ENCODE data around the gene MRNIP.
"Not testable (repeated sequence)": the region's sequence is repeated elsewhere in the genome, so short reads cannot be mapped to it uniquely, and the experiment has no call there.

MRNIP gene

DNA sequence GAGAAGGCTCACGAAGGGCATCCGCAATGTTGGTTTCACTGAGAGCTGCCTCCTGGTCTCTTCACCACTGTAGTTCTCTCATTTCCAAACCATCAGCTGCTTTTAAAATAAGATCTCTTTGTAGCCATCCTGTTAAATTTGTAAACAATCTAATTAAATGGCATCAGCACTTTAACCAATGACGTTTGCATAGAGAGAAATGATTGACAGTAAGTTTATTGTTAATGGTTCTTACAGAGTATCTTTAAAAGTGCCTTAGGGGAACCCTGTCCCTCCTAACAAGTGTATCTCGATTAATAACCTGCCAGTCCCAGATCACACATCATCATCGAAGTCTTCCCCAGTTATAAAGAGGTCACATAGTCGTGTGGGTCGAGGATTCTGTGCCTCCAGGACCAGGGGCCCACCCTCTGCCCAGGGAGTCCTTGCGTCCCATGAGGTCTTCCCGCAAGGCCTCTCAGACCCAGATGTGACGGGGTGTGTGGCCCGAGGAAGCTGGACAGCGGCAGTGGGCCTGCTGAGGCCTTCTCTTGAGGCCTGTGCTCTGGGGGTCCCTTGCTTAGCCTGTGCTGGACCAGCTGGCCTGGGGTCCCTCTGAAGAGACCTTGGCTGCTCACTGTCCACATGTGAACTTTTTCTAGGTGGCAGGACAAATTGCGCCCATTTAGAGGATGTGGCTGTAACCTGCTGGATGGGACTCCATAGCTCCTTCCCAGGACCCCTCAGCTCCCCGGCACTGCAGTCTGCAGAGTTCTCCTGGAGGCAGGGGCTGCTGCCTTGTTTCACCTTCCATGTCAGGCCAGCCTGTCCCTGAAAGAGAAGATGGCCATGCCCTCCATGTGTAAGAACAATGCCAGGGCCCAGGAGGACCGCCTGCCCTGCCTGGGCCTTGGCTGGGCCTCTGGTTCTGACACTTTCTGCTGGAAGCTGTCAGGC, 21.3 kb downstream of the MRNIP start:
- no peak for DNase-seq

DNA sequence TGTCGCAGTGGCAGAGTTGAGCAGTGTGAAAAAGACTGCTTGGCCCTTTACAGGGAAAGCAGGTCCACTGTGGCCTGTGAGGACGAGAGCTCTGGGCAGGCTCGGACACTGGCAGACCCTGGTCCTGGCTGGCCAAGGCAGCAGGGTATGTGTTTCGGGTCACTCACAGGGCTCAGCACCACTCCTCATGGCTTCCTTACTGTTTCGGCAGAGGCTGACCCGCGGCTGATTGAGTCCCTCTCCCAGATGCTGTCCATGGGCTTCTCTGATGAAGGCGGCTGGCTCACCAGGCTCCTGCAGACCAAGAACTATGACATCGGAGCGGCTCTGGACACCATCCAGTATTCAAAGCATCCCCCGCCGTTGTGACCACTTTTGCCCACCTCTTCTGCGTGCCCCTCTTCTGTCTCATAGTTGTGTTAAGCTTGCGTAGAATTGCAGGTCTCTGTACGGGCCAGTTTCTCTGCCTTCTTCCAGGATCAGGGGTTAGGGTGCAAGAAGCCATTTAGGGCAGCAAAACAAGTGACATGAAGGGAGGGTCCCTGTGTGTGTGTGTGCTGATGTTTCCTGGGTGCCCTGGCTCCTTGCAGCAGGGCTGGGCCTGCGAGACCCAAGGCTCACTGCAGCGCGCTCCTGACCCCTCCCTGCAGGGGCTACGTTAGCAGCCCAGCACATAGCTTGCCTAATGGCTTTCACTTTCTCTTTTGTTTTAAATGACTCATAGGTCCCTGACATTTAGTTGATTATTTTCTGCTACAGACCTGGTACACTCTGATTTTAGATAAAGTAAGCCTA, 22.2 kb downstream of the MRNIP start:
- DNase-seq: no peak

DNA sequence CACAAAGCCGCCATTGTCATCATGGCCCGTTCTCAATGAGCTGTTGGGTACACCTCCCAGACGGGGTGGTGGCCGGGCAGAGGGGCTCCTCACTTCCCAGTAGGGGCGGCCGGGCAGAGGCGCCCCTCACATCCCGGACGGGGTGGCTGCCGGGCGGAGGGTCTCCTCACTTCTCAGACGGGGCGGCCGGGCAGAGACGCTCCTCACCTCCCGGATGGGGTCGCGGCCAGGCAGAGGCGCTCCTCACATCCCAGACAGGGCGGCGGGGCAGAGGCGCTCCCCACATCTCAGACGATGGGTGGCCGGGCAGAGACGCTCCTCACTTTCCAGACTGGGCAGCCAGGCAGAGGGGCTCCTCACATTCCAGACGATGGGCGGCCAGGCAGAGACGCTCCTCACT, 23.7 kb downstream of the MRNIP start:
- DNase-seq: not testable (repeated sequence)

DNA sequence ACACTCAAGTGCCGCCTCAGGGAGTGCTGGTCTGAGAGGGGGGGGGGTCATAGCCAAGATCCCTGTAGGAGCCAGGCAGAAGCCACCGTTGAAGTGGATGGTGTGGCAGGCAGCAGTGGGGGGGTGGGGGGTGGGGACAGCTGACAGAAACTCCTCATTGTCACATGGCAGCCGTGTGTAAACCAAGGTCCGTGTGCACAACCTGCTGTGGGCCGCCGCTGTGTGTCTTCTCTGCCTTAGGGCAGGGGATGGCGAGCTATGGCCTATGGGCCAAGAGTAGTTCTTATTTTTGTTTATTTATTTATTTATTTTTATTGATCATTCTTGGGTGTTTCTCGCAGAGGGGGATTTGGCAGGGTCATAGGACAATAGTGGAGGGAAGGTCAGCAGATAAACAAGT, 24.5 kb downstream of the MRNIP start:
- DNase-seq: no peak

DNA sequence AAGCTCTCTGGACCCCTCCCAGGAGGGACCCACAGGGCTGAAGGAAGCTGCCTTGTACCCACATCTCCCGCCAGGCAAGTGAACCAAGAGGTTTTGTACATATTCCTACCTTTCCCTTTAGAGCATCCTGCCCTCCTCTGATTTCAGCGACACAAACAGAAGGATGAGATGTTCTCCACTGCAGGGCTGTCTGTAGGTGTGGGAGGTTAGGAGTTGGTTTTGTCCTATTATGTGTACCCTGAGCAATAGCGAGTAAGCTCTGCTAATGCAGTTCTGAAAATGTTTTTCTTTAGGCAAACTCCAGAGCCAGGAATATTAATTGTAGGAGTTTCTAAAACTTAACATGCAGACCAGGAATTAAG, 24.9 kb downstream of the MRNIP start:
- no peak for DNase-seq

DNA sequence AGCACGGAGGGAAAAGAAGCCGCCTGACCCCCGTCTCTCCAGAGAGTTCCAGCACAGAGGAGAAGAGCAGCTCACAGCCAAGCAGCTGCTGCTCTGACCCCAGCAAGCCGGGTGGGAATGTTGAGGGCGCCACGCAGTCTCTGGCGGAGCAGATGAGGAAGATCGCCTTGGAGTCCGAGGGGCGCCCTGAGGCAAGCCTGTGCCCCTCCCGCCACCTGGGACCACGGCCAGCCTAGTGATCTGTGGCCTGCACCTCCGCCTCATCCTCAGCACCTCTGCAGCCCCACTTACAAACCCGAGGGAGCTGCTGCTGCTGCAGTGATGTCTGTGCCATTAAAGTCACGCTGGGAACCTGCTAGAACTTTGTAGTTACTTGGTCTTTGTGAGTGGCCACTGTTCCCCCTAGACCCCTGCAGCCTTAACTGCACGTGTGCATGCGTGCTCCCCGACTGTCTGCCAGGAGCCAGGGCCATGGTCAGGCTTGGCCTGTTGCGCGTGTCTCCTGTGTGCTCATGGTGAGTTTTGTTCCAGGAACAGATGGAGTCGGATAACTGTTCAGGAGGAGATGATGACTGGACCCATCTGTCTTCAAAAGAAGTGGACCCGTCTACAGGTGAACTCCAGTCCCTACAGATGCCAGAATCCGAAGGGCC, 25.4 kb downstream of the MRNIP start:
- no peak for DNase-seq

DNA sequence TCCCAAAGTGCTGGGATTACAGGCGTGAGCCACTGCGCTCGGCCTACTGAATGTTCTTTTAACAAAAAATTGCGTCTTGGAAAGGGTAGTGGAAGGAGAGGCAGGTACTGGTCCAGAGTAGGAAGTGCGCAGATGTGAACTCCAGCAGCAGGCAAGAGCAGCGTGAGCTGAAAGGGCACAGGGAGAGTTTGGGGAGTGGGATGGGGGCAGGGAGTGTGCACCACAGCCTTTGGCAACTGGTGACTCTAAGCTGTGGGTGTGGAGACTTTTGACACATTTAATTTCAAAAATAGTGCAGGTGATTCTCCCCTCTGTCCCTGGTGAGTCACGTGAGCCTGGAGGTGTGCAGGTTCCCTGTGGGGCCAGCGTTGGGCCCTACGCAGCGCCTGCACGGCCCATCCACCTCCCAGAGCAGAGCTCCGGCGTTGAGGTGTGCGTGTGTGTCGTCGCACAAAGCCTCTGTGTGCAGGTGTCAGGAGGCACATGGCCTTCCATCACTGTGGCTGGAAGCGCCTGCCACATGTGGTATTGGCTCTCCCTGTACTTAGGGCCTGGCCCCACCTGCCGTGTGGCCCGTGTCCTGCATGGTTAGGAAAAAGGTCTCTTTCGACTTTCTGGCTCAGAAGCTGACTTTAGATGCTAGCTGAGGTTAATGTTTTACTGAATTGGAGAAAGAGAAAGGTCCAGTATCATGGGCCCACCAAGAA, 26.4 kb downstream of the MRNIP start:
- DNase-seq: no peak

DNA sequence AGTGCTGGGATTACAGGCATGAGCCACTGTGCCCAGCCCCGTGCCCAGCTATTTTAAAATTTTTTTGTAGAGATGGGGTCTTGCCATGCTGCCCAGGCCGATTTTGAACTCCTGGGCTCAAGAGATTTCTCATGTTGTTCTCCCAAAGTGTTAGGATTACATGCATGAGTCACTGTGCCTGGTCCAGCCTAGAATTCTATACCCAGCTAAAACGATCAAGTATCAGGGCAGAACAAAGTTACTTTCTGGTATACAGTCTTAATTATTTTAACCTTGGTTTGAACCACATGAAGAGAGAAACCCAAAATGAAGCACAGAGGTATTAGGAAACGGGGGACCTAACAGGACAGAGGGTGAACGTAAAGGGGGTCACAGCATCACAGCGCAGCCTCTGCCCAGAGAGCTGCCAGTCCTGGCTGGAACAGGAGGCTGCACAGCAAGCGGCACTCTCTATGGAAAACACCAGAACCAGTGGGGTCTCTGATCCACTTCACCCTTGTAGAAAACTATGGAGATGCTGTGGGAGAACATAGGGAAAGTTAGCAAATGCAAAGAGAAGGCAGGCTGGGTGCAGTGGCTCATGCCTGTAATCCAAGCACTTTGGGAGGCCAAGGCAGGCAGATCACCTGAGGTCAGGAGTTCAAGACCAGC, 27.7 kb downstream of the MRNIP start:
- no peak for DNase-seq

DNA sequence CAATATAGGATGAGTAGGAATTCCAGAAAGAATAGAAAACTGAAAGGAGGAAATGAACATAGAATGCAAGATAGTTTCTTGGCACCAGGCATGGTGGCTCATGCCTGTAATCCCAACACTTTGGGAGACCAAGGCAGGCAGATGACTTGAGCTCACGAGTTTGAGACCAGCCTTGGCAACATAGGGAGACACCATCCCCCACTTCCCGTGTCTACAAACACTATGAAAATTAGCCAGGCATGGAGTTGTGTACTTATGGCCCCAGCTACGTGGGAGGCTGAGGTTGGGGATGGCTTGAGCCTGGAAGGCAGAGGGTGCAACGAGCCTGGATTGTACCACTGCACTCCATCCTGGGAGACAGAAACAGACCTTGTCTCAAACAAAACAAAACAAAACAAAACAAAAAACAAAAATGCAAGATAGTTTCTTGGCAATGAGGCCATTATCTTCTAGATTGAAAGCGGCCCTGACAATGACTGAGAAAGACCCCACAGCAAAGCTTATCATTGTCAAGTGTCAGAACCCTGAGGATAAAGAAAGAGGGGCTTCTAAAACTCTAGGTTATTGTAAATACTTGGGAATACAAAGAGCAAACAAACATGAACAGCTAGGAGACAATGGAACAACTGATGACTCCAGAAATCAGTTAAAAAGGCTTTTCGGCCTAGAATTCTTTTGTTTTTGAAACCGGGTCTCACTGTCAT, 28.7 kb downstream of the MRNIP start:
- DNase-seq: no peak

DNA sequence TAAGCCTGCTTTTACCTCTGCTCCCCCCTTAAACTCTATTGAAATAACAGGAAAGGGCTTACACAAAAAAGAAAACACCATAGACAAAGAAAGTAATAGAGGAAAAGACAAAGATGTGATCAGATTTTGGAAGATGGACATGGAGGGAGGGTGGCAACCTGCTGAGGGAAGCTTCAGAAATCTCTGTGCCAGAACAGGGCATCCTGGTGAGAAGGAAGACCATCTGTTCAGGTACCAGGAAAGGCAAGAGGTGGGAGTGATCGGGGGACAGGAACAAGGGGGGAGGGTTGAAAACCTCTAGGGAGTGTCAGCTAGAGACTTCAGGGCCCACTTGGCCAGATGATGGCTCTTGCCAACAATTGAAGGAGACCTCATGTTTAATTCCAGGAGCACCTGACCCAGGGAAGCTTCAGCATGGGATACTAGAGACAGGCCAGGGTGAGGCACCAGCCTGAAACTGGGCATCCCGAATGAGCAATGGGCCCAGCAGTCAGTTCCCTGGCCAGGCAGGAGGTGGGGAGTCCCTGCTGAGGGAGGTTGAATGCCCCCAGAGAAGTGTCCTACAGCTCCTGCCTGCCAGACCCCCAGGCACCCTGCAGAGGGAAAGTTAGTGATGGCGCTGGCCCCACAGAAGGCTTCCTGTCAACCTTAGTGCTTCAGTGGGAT, 29.7 kb downstream of the MRNIP start:
- DNase-seq: no peak

DNA sequence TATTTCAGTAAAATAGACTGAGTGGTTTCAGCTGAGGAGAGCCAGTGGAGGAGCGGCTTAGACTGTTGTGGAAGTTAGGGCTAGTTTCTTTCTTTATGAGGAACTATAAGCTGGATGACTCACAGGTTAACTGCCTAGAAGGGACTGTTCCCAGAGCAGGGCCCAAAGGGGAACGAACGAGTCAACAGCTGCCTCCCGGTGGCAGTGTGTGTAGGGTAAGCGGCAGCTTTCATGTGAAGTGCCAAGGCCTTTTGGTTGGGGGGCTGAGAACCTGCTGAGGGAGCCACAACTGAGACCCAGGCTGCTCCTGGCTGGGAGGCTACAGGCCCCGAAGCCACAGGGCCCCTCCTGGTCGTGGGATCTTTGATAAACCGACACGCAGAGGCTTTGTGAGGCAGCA, 30.9 kb downstream of the MRNIP start:
- DNase-seq: peak; percentile 66

DNA sequence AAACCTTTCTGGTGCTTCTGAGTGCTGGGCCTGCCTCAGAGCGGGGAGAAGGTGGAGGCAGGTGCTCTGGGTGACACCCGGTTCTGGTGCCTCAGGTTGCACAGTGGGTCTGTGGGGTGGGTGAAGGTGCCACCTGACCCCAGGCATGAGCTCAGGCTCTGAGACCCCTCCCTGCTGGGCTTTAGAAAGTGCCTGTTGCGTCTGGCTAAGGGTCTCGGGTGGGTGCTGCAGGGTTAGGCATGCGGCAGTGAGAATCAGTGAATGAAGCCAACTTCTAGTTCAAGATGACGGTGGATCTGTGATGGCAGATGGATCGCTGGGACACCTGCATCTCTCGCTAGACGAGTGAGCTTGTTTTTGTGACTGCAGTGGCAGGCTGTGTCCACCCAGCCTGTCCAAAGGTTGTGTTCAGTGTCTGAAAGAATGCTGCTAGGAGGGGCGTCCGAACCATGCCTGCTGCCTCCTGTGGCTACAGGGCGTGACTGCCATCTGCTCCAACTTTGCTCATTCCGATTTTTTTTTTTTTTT, 32.9 kb downstream of the MRNIP start:
- DNase-seq: no peak

DNA sequence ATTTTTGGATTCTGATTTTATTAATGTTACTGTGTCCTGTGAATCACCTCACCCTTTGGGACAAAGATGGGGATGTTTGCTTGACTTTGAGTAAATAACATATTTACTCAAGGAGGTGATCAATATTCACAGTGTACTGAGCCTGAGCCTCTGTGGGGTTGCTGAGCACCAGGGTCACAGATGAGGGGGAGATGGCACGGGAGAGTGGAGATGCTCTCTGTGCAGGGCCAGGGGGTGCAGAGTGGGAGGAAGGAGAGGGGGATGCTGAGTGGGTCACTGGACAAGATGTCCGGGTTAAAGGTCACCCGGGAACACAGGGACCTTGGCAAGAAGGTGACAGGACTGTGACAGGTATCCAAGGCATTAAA, 33.9 kb downstream of the MRNIP start:
- DNase-seq: no peak

DNA sequence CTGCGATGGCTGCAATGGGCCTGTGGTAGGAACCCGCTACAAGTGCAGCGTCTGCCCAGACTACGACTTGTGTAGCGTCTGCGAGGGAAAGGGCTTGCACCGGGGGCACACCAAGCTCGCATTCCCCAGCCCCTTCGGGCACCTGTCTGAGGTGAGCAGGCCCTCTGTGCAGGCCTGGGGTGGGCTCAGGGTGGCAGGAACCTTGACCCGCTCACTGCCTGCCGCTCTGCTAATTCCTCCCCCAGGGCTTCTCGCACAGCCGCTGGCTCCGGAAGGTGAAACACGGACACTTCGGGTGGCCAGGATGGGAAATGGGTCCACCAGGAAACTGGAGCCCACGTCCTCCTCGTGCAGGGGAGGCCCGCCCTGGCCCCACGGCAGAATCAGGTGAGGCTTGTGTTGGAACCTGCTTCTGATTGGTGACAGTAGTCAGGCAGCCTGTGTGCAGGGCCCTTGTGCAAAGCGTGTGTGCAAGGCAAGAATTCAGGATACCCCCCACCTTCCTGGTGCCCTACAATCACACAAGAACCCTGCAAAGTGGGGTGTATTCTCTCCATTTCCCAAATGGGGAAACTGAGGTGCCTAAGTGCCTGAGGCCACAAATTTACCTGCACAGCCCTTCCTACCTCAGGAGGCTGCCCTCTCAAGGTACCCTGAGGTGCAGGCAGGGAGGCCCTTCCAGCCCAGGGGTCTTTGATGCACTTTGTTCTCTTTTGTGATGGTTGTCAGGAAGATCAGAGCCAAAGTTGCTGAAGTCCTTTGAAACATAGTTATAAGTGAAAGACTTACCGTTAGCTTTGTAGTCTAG, 34.5 kb downstream of the MRNIP start:
- no peak for DNase-seq

DNA sequence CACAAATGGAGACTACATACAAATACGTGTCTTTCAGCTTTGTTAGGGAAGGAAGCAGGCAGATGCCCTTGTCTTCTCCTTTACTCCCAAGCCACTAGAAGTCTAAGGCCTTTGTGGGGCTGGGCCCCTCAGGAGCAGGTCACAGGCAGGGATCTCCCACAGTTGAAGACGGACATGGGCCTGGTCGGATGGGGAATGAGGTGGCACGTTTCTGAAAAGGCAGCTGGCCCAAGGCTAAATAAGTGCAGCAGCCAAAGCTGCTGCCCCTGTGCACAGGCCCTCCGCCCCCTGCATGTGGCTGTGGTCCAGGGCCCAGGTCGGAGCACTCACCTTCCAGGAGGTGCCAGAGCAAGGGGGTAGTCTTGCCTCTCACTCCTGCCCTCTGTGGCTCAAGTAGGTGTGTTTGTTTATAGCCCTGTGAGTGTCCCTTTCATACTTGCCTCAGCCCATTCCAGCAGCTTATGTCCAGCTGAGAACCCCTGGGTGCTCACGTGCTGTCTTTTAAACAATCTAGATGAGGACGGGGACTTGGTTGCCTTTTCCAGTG, 36.1 kb downstream of the MRNIP start:
- no peak for DNase-seq

DNA sequence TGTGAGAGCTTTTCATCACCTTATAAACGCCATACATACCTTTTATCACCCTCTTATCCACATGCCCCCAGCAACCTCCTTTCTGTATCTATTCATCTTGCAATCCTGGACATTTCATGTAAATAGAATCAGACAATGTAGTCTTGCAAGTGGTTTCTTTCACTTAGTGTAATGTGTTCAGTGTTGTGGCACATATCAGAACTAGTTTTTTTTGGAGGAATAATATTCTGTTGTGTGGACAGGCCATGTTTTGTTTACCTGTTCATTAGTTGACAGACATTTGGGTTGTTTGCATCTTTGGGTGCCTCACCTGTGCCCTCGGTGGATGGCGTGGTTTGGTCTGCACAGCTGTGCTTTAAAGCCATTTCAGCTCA, 36.6 kb downstream of the MRNIP start:
- DNase-seq: no peak

DNA sequence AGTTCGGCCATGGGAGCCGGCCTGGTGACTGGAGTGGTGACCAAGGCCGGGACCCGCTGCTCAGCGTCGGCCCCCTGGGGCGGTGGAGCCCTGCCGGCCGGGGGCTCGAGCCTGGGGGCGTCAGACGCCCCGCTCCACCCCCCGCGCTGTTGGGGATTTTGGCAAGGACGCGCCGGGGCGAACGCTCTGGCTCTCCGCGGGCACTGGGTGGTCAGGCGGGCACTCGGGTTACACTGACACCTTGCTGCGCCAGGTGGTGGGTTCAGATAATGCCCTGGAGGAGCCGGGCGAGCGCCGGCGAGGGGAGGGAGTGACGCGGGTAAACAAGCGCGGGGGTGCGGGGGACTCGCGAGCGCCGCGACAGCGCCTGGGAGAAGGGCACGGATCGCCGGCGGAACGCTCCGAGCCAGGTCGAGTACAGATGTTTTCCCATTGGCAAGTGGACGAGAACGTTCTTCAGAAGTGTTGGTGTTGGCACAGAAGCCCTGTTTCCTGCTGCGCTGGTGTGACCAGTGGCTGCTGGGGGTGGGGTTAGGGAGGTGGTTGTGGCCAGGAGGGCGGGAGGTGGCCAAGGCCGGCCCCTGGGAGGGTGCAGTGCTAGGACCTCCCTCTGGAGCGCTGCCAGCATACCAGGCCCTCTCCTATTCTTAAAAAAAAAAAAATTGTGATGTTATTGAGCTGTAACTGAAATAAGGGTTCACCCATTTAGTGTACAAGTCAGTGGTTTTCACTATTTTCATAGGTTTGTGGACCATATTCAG, 37.1 kb downstream of the MRNIP start:
- DNase-seq: peak; percentile 92

DNA sequence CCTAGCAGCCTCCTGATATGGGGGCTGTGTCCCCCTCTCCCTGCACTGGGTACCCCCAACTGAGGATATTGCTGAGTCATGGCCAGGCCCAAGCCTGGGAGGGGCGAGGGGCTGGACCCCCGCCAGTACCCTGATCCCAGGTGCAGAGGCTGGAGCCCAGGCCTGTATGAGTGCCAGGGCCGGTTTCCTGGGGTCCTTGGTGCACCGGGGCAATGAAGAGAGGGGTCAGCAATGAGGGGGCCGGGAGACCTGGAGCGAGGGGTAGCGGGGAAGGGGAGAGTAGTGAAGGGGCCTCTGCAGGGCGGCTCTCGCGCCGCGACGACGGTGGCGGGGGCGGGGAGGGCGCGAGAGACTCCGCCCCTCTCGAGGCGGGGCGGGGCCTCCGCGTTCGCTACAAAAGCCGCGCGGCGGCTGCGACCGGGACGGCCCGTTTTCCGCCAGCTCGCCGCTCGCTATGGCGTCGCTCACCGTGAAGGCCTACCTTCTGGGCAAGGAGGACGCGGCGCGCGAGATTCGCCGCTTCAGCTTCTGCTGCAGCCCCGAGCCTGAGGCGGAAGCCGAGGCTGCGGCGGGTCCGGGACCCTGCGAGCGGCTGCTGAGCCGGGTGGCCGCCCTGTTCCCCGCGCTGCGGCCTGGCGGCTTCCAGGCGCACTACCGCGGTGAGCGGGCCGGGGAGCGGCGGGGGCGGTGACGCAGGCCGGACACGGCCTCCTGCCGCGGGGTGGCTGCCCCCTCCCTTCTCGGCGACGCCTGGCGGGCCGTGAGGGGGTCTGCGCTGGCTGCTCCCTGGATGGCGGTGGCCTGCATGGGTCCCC, 37.9 kb downstream of the MRNIP start, which contains the start of gene SQSTM1:
TSS of gene SQSTM1 (plus strand) at position 423 of the 815 bp plus-strand sequence. CDS start at position 455, 32 bp downstream.
- peak; percentile 79 for DNase-seq

All from fibroblast of skin of right biceps (primary cell).